Heart left ventricle (tissue), 13 donors: ENCODE data around the gene DAB1.

ENCODE experiments used
- POLR2A ChIP-seq, 2 donors: fragments of 450-650 bp; IDR thresholded peaks; one replicate each; pipeline ENCODE4 v1.6.1; 2017; ENCODE audit warnings: antibody characterized with exemption in 2 of 2, mild to moderate bottlenecking in 2 of 2, moderate library complexity in 2 of 2
- TF ChIP-seq, protein P1 (sequence below), 12 donors: fragments of 200-600 bp; sonication (generic) in 4 of 12; IDR thresholded peaks; one replicate each; pipeline versions ENCODE4 v1.5.0 to v1.8.0; 2018 to 2022; ENCODE audit warnings: antibody characterized with exemption in 12 of 12, mild to moderate bottlenecking in 5 of 12
- donor health status: ischemic (EF 13 %, LVEDD 7.1; RV severe dilation, severe dysfunction).
- donor health status: DM: no; HTN: yes; CAD: no.
- donor health status: DM: no; HTN: no; CAD: no.
- donor health status: ischemic (EF 25% LVEDD 6.9; RV normal size, moderate dysfunction).
- donor health status: ischemic (EF 25% LVEDD 5.7; RV mildly dilated, moderate dysfunction).
- donor health status: ischemic (EF 35%, LVEDD 5.7; RV mildly dilated, moderate dysfunction).
- donor health status: nonischemic (EF 11% LVEDD 7.7; RV severe dilation, severe dysfunction).
- donor health status: DM: yes; HTN: yes; CAD: no.
- donor health status: PGD.
- donor health status: ischemic (EF 29% LVEDD 5.4; RV normal size, mild dysfunction).
- donor health status: nonischemic (EF 23%, LVEDD 6.1; RV moderate dilation, normal function).

DNA sequence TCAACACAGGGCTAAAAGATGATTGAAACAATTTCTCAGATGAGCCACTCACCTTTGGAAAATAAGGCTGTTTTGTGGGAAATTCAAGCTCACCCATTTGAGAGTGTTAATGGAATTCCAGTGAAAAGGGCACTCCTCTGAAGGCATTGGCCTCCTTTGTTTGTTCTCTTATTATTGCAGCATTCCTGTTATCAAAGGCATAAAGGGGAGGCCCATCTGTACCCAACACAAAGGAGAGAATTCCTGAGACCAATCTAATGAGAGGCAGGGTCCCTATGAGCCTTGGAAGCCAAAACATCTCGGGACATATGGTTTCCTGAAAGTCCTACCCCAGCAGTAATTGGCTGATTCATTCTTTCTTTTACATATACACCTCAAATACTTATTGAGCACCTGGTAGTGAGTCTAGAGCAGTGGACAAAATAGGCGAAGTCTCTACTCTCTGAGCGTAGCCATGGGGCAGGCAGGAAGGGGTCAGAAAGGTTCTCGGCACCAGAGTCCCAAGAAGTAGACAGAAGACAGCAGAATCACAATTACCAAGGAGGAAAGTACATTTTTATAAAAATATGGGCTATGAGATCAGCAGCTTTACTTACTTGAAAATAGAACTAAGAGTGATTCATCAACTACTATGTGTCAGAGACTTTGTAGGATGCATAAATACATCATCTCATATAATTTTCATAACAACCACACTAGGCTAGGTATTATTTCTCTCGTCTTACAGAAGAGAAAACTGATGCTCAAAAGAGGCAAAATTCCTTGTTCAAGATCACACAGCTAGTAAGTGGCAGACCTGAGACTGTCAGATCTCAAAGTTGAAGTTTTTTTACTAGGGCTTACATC, 218.7 kb downstream of the DAB1 start:
- TF ChIP-seq, protein P1, sequence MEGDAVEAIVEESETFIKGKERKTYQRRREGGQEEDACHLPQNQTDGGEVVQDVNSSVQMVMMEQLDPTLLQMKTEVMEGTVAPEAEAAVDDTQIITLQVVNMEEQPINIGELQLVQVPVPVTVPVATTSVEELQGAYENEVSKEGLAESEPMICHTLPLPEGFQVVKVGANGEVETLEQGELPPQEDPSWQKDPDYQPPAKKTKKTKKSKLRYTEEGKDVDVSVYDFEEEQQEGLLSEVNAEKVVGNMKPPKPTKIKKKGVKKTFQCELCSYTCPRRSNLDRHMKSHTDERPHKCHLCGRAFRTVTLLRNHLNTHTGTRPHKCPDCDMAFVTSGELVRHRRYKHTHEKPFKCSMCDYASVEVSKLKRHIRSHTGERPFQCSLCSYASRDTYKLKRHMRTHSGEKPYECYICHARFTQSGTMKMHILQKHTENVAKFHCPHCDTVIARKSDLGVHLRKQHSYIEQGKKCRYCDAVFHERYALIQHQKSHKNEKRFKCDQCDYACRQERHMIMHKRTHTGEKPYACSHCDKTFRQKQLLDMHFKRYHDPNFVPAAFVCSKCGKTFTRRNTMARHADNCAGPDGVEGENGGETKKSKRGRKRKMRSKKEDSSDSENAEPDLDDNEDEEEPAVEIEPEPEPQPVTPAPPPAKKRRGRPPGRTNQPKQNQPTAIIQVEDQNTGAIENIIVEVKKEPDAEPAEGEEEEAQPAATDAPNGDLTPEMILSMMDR (IDR thresholded peaks at IDR 0.05), result no peak
- no peak for TF ChIP-seq POLR2A (IDR thresholded peaks at IDR 0.05)
